OCI-LY7 (cell line): ENCODE data around the gene CALR3. TPM values are rescaled to one million over a fixed set of nuclear protein-coding genes. Genes with fewer than 3 reads are reported as not detected.

ENCODE experiments used
- BruUV-seq: library from RNA; stranded (reverse); fragments of 400-500 nt; replicated peaks from 2 replicates; lab custom pipeline; 2021; lab: Mats Ljungman, UMichigan
- CTCF ChIA-PET: fragments of 300-600 bp; sonication (Branson Sonifier 250); formaldehyde crosslinking; loops from one replicate; lab custom pipeline; 2022; ENCODE audit warnings: antibody characterized with exemption; ENCODE audit not compliant: unreplicated experiment; lab: Charles Lee
- POLR2A ChIA-PET: fragments of 300-600 bp; sonication (Branson Sonifier 250); formaldehyde crosslinking; loops from one replicate; lab custom pipeline; 2022; ENCODE audit warnings: antibody characterized with exemption; lab: Charles Lee
- DNase-seq: peaks from one replicate; pipeline ENCODE4 v3.0.0-alpha.2; 2015; ENCODE audit warnings: low spot score
- H2AFZ ChIP-seq: fragments of 200-600 bp; sonication (generic), shearing (Covaris generic); 2 replicates; pipeline ENCODE4 v1.6.1; 2014; ENCODE audit warnings: mild to moderate bottlenecking, antibody characterized with exemption, low read length, moderate library complexity
- H3K27ac ChIP-seq: fragments of 200-600 bp; sonication (generic); 2 replicates; pipeline ENCODE4 v1.5.1; 2014; ENCODE audit warnings: mixed run types, low read depth, mild to moderate bottlenecking, moderate library complexity, low read length, inconsistent platforms; ENCODE audit not compliant: poor library complexity, severe bottlenecking
- H3K36me3 ChIP-seq: fragments of 200-600 bp; sonication (generic); 2 replicates; pipeline ENCODE4 v1.6.1; 2014; ENCODE audit warnings: mild to moderate bottlenecking, antibody characterized with exemption, low read length, moderate library complexity, mixed read lengths; ENCODE audit not compliant: insufficient read depth
- H3K4me1 ChIP-seq: fragments of 200-600 bp; sonication (generic); 2 replicates; pipeline ENCODE4 v1.5.1; 2014; ENCODE audit warnings: mild to moderate bottlenecking, low read length; ENCODE audit not compliant: insufficient read depth, poor library complexity, severe bottlenecking
- H3K4me2 ChIP-seq: fragments of 200-600 bp; sonication (generic); 2 replicates; pipeline ENCODE4 v1.6.1; 2014; ENCODE audit warnings: mild to moderate bottlenecking, low read length
- H3K4me3 ChIP-seq: fragments of 200-600 bp; sonication (generic); 2 replicates; pipeline ENCODE4 v1.5.1; 2014; ENCODE audit warnings: mild to moderate bottlenecking, low read depth, low read length; ENCODE audit not compliant: poor library complexity, severe bottlenecking
- H3K79me2 ChIP-seq: fragments of 200-600 bp; sonication (generic); 2 replicates; pipeline ENCODE4 v1.6.1; 2016; ENCODE audit warnings: low read depth, mild to moderate bottlenecking, low read length, moderate library complexity, mixed read lengths; ENCODE audit not compliant: insufficient read depth
- H3K9me2 ChIP-seq: fragments of 200-600 bp; sonication (generic); 2 replicates; pipeline ENCODE4 v1.6.1; 2016; ENCODE audit warnings: mild to moderate bottlenecking, low read length, mixed read lengths; ENCODE audit not compliant: insufficient read depth
- H3K9me3 ChIP-seq: fragments of 200-600 bp; sonication (generic); 2 replicates; pipeline ENCODE4 v1.6.1; 2014; ENCODE audit warnings: mild to moderate bottlenecking, mixed run types, low read length, mixed read lengths
- H4K20me1 ChIP-seq: fragments of 200-600 bp; sonication (generic); 2 replicates; pipeline ENCODE4 v1.6.1; 2014; ENCODE audit warnings: mild to moderate bottlenecking, antibody characterized with exemption, low read length, moderate library complexity, mixed read lengths; ENCODE audit not compliant: insufficient read depth
- CTCF ChIP-seq: fragments of 200-600 bp; sonication (generic); conservative IDR thresholded peaks from 2 replicates; pipeline ENCODE4 v1.5.1; 2014; ENCODE audit warnings: mild to moderate bottlenecking, antibody characterized with exemption, low read length, moderate library complexity, mixed read lengths
- EZH2phosphoT487 ChIP-seq: fragments of 200-600 bp; sonication (generic); IDR thresholded peaks from 2 replicates; pipeline ENCODE4 v1.6.1; 2018; ENCODE audit warnings: low read depth, borderline replicate concordance, mild to moderate bottlenecking, mixed run types, antibody characterized with exemption, low read length, moderate library complexity, mixed read lengths
- intact Hi-C: fragments of 100-400 bp; cut with micrococcal nuclease; formaldehyde crosslinking; loops from one replicate; pipeline ENCODE4 v1.10.0; 2022; ENCODE audit not compliant: unreplicated experiment
- total RNA-seq, 2 experiments: library from RNA; depleted of rRNA in 1 of 2; stranded (reverse); fragments of >200 nt in 1 of 2; shearing (Covaris generic) in 1 of 2; gene quantifications; 2 replicates each; pipeline ENCODE4 v1.2.3, GENCODE V29; 2014 to 2022

Gene CALR3
- total RNA-seq, 2 experiments from 2014 or later = not detected

GRCh38 chr19:16521715-16522289 lies 25.8 kb upstream of the CALR3 start:
- DNase-seq = no peak
- BruUV-seq = no TSS peak
- Histone ChIP-seq H3K9me3 (no peaks in the 10 kb centered on the region), H3K4me2 (no peak overlapping the region), H3K27ac (no peak overlapping the region), H3K4me3 (no peak overlapping the region), H3K9me2 (no peaks in the 10 kb centered on the region), H3K4me1 (no peaks in the 10 kb centered on the region), H3K36me3 (peaks cover 96% of the 10 kb centered on the region), H2AFZ (no peak overlapping the region), H3K79me2 (no peaks in the 10 kb centered on the region), H4K20me1 (no peaks in the 10 kb centered on the region)
- ChIA-PET CTCF (no interaction called here), POLR2A (no interaction called here)
- intact Hi-C loops = no loop called here
- no peak for TF ChIP-seq CTCF
- TF ChIP-seq EZH2phosphoT487 = no peak

- CTCF ChIA-PET = no interaction called here
- DNase-seq = no peak
- no peak overlapping the region for H3K27ac ChIP-seq
Observed at GRCh38 chr19:16520986-16521624, 25.1 kb upstream of the CALR3 start.

More at GRCh38 chr19:16520986-16521624, 25.1 kb upstream of the CALR3 start:
- H2AFZ ChIP-seq = no peak overlapping the region
- BruUV-seq = no TSS peak
- H3K36me3 ChIP-seq = peaks cover 98% of the 10 kb centered on the region
- intact Hi-C loops = no loop called here
- H3K4me3 ChIP-seq = no peak overlapping the region
- H3K4me1 ChIP-seq = no peaks in the 10 kb centered on the region
- H4K20me1 ChIP-seq = no peaks in the 10 kb centered on the region
- no peaks in the 10 kb centered on the region for H3K79me2 ChIP-seq
- POLR2A ChIA-PET = no interaction called here
- TF ChIP-seq CTCF (no peak), EZH2phosphoT487 (no peak)
- no peak overlapping the region for H3K4me2 ChIP-seq
- H3K9me2 ChIP-seq = no peaks in the 10 kb centered on the region
- no peaks in the 10 kb centered on the region for H3K9me3 ChIP-seq
